ENCODE measurements around the gene TEX36. TPM values are rescaled to one million over a fixed set of nuclear protein-coding genes. Genes with fewer than 3 reads are reported as not detected.

TEX36 gene
- polyA plus RNA-seq, 1 experiment: not detected

DNA sequence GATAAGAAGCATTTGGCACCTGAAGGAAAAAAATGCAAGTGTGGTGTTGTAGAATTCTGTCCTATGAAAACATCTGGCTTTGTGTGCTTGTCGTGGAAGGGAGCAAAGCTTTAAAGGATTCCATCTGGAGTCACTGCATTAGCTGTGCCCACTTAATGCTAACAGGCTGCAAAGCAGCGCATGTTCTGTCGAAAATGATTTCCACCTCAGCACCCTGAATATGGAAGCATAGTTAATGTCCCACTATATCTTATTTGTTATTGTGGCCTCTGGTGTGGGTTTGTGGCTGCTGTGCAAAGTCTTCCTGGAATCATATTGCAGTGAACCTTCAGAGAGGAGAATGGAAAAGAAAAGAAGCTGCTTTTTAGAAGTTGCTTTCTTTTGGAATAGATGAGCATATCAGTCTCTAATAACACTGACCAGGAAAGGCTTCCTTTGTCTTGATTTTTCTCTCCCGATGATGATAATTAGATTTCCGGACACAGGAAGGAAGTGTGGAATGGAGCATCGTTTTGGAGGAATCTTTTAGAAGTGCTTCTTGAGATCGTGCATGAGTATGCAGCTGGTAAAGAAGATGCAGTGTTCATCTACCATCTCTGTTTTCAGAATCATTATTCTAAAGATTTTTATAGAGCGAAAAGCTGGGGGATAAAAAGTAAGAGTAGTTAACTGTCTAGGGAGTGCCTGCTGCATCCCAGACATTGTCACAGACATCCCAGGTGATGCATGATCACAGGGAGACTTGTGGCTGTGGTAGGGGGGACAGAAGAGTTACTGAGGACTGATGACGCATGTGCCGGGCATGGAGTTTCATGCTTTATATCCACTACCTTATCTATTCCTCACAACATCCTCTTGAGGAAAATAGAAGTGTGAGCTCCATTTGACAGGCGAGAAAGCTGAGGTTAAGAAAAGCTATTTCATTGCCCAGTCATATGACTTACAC lies 54.6 kb downstream of the TEX36 start:
- ChIA-PET CTCF (no interaction called here), POLR2A (no interaction called here)
- no peak for DNase-seq (ENCODE audit: low read depth, low spot score)
- Histone ChIP-seq H3K4me3 (ENCODE audit: low read depth, low read length) (no peak overlapping the region), H3K9me3 (ENCODE audit: control insufficient read depth, insufficient read depth, low read length) (no peaks in the 10 kb centered on the region), H3K27ac (ENCODE audit: low read depth, low read length) (no peak overlapping the region), H3K27me3 (ENCODE audit: control insufficient read depth, insufficient read depth, low read length) (peaks cover 4% of the 10 kb centered on the region)
- TF ChIP-seq CTCF (IDR thresholded peaks at IDR 0.05; ENCODE audit: low read depth, low read length): no peak

DNA sequence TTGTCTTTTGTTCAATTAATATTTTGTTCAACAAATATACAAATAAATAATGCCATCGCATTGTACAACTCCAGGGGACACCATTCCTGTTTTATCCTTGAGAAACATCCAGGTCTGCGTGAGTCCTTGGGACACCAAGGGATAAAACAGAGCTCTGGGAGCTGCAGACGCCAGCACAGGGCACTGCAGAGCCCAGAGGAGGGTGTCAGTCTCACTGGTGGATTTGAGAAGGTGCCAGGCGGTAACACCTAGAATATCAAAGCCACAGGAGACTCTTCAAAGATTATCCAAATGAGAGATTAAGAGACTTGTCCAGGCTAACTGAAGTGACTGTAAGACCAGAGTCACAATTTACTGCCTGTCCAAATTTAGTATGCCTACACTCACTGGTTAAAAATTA lies 55.3 kb downstream of the TEX36 start:
- POLR2A ChIA-PET: no interaction called here
- Histone ChIP-seq H3K4me3 (ENCODE audit: low read depth, low read length) (no peak overlapping the region), H3K9me3 (ENCODE audit: control insufficient read depth, insufficient read depth, low read length) (no peaks in the 10 kb centered on the region), H3K27ac (ENCODE audit: low read depth, low read length) (no peak overlapping the region), H3K27me3 (ENCODE audit: control insufficient read depth, insufficient read depth, low read length) (peaks cover 4% of the 10 kb centered on the region)
- CTCF ChIA-PET: no interaction called here
- DNase-seq (ENCODE audit: low read depth, low spot score): no peak
- no peak for TF ChIP-seq CTCF (IDR thresholded peaks at IDR 0.05; ENCODE audit: low read depth, low read length)

GRCh38 chr10:125626671-125627070 lies 56.3 kb downstream of the TEX36 start:
- H3K4me3 ChIP-seq (ENCODE audit: low read depth, low read length): no peak overlapping the region
- no peak for DNase-seq (ENCODE audit: low read depth, low spot score)
- no peak overlapping the region for H3K27ac ChIP-seq (ENCODE audit: low read depth, low read length)
- no peak for TF ChIP-seq CTCF (IDR thresholded peaks at IDR 0.05; ENCODE audit: low read depth, low read length)
- no peaks in the 10 kb centered on the region for H3K9me3 ChIP-seq (ENCODE audit: control insufficient read depth, insufficient read depth, low read length)
- H3K27me3 ChIP-seq (ENCODE audit: control insufficient read depth, insufficient read depth, low read length): peaks cover 4% of the 10 kb centered on the region
- POLR2A ChIA-PET: no interaction called here
- CTCF ChIA-PET: no interaction called here

DNA sequence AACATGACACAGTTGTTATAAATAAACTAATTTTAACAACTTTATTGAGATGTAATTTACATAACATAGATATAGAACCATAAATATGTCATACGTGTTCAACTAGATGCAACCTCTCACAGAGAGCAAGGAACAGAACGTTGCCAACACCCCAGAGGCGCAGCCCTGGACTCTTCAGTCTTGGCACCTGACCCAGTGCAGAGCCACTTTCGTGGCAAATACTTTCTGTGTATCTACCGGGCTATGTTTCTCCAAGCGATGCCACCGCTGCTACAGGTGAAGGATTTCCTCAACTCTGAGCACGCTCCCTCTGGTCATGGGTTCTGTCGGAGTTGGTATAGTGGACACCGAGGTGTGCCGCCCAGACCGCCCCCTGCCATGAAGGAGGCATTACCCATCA lies 57.4 kb downstream of the TEX36 start:
- DNase-seq (ENCODE audit: low read depth, low spot score): no peak
- Histone ChIP-seq H3K27ac (ENCODE audit: low read depth, low read length) (no peak overlapping the region), H3K27me3 (ENCODE audit: control insufficient read depth, insufficient read depth, low read length) (peaks cover 4% of the 10 kb centered on the region), H3K4me3 (ENCODE audit: low read depth, low read length) (no peak overlapping the region), H3K9me3 (ENCODE audit: control insufficient read depth, insufficient read depth, low read length) (no peaks in the 10 kb centered on the region)
- CTCF ChIA-PET: no interaction called here
- POLR2A ChIA-PET: no interaction called here
- no peak for TF ChIP-seq CTCF (IDR thresholded peaks at IDR 0.05; ENCODE audit: low read depth, low read length)

DNA sequence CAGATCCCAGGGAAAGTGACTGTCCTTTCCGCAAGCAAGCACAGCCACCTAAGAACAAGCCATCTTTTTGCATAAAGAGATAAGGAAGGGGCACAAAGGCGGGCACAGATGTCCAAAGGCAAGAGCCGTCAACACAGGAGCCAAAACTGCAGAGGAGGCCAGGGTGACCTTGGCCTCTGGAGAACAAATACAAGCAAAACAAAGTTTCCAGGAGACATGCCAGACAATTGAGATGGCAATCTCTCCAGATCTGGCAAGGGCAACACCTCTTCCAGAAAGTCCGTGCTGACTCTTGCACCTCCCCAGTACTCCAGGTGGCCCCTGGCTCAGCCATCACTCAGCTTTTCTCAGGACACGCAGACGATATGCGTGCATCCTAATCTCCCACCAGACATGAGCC lies 58.2 kb downstream of the TEX36 start:
- Histone ChIP-seq H3K9me3 (ENCODE audit: control insufficient read depth, insufficient read depth, low read length) (no peaks in the 10 kb centered on the region), H3K27me3 (ENCODE audit: control insufficient read depth, insufficient read depth, low read length) (peaks cover 4% of the 10 kb centered on the region), H3K4me3 (ENCODE audit: low read depth, low read length) (no peak overlapping the region), H3K27ac (ENCODE audit: low read depth, low read length) (no peak overlapping the region)
- TF ChIP-seq CTCF (IDR thresholded peaks at IDR 0.05; ENCODE audit: low read depth, low read length): no peak
- DNase-seq (ENCODE audit: low read depth, low spot score): no peak
- ChIA-PET CTCF (no interaction called here), POLR2A (no interaction called here)

All from AG04450 (cell line).